GM23248 (cell line): ENCODE data around the gene RIMS4.

Experiments used
- EZH2 ChIP-seq: fragments of 200-600 bp; sonication (generic); IDR thresholded peaks from 2 replicates; pipeline ENCODE4 v1.6.1; 2018; ENCODE audit warnings: antibody characterized with exemption, mild to moderate bottlenecking; ENCODE audit not compliant: insufficient read depth, poor library complexity, severe bottlenecking
- EZH2phosphoT487 ChIP-seq: fragments of 200-600 bp; sonication (generic); IDR thresholded peaks from 2 replicates; pipeline ENCODE4 v1.6.1; 2018; ENCODE audit warnings: antibody characterized with exemption, moderate library complexity, mild to moderate bottlenecking, low read depth; ENCODE audit not compliant: insufficient read depth

DNA sequence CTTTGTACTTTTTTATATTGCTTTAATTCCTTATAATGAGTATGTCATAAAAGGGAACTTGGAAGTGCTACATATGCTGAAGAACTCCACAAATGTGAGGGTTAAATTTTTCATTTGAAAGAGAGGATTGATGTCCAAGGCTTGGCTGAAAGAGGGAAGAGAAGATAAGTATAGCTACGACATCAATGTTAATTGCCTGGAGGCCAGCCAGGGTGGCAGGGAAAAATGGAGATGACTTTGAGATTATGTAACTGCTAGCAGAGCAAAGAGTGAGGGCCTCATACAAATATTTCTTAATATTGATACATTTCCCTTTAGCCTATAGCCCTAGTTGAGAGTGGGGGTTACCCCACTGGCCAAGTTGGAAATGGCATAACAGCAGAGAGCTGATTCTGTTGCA, 24.8 kb upstream of the RIMS4 start:
- TF ChIP-seq EZH2, result no peak
- TF ChIP-seq EZH2phosphoT487, result no peak
